GM12872 (cell line): Measurements from ENCODE around the gene STAG1.
A peak's percentile ranks its signal among the peaks of the same experiment; 100 is the strongest.

Experiments
- CTCF ChIP-seq: IDR thresholded peaks from 3 replicates; pipeline ENCODE4 v1.5.1; 2011; ENCODE audit warnings: low read depth, mild to moderate bottlenecking, low read length, moderate library complexity; ENCODE audit not compliant: insufficient read depth

Gene STAG1

GRCh38 chr3:136735103-136735502 lies 17.1 kb downstream of the STAG1 start:
- no peak for TF ChIP-seq CTCF

GRCh38 chr3:136734382-136735070 lies 17.7 kb downstream of the STAG1 start:
- TF ChIP-seq CTCF, result peak; percentile 26; the same call in 2 of the 3 replicates

- TF ChIP-seq CTCF, result no peak
Observed at GRCh38 chr3:136733317-136733833, 18.8 kb downstream of the STAG1 start.

- TF ChIP-seq CTCF, result no peak
Observed at GRCh38 chr3:136731274-136731884, 20.8 kb downstream of the STAG1 start.

- TF ChIP-seq CTCF, result no peak
Observed at GRCh38 chr3:136730595-136731273, 21.4 kb downstream of the STAG1 start.

DNA sequence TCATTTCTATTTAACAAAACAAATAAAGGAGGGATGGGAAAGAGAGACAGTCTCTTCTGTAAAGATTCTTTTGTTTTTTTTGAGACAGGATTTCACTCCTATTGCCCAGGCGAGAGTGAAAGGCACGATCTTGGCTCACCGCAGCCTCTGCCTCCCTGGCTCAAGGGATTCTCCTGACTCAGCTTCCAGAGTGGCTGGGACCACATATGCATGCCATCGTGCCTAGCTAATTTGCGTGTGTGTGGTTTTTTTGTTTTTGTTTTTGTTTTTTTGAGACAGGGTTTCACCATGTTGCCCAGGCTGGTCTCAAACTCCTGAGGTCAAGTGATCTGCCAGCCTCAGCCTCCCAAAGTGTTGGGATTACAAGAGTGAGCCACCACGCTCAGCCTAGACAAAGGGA lies 23.3 kb downstream of the STAG1 start:
- no peak for TF ChIP-seq CTCF

DNA sequence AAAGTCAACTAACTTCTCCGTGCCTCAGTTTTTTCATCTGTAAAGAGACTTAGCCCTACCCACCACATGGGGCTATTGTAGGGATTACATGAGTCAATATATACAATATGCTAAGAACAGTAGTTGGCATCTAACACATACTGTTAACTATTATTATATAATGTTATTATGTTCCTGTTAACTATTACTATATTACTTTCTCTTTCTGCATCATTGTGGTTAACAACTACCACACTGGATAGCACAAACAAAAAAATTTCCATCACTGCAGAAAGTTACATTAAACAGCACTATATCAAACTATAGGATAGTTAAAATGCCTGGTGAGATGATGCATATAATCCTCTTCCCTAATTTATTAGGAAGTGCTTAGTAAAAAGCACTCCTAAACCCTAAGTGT lies 23.7 kb downstream of the STAG1 start:
- TF ChIP-seq CTCF, result no peak
